Parathyroid adenoma (tissue), 2 donors: Measurements from ENCODE around the gene AGBL4.

Experiments
- H2AFZ ChIP-seq: fragments of 300-600 bp; sonication (generic); one replicate; pipeline ENCODE4 v1.7.0; 2017; ENCODE audit warnings: antibody characterized with exemption, mild to moderate bottlenecking
- H3K27ac ChIP-seq: fragments of 300-600 bp; sonication (generic); one replicate; pipeline ENCODE4 v1.7.0; 2017
- H3K27me3 ChIP-seq: fragments of 300-600 bp; sonication (generic); one replicate; pipeline ENCODE4 v1.7.0; 2017; ENCODE audit warnings: low read length; ENCODE audit not compliant: control insufficient read depth, insufficient read depth
- H3K36me3 ChIP-seq: fragments of 300-600 bp; sonication (generic); one replicate; pipeline ENCODE4 v1.7.0; 2017; ENCODE audit warnings: low read length; ENCODE audit not compliant: control insufficient read depth, insufficient read depth
- H3K4me1 ChIP-seq: fragments of 300-600 bp; sonication (generic); one replicate; pipeline ENCODE4 v1.7.0; 2017; ENCODE audit warnings: control low read depth
- H3K4me2 ChIP-seq: fragments of 300-600 bp; sonication (generic); one replicate; pipeline ENCODE4 v1.7.0; 2017; ENCODE audit warnings: low read length
- H3K4me3 ChIP-seq: fragments of 300-600 bp; sonication (generic); one replicate; pipeline ENCODE4 v1.7.0; 2017; ENCODE audit warnings: low read depth, low read length
- H3K79me2 ChIP-seq: fragments of 300-600 bp; sonication (generic); one replicate; pipeline ENCODE4 v1.7.0; 2017; ENCODE audit warnings: control low read depth
- H3K9ac ChIP-seq: fragments of 300-600 bp; sonication (generic); one replicate; pipeline ENCODE4 v1.7.0; 2017; ENCODE audit warnings: mild to moderate bottlenecking
- H3K9me3 ChIP-seq: fragments of 300-600 bp; sonication (generic); one replicate; pipeline ENCODE4 v1.7.0; 2017; ENCODE audit warnings: low read length; ENCODE audit not compliant: control insufficient read depth
- TF ChIP-seq, protein P1 (sequence below): fragments of 300-600 bp; sonication (generic); IDR thresholded peaks from one replicate; pipeline ENCODE4 v1.7.0; 2017; ENCODE audit warnings: antibody characterized with exemption, mild to moderate bottlenecking
- donor health status: primary hyperparathyroidism.

Gene AGBL4

DNA sequence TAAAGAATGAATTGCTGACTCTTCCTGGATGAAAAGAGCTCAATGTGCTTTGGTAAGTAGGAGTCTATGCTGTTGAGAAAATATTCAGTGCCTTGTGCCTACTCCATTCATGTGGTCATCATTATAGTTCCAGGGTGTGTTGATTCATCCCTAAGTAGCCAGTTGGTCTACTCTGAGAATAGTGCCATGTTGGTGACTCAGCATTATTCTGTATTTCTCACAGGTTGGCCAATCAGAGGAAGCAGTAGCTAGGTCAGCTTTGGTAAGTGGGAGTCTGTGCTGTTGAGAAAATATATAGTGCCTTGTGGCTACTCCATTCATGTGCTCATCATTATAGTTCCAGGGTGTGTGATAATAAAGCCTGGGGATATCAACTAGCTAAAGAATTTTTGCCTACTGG is 397.3 kb downstream of the AGBL4 start:
- no peak overlapping the region for H3K4me3 ChIP-seq
- H2AFZ ChIP-seq = no peak overlapping the region
- TF ChIP-seq, protein P1, sequence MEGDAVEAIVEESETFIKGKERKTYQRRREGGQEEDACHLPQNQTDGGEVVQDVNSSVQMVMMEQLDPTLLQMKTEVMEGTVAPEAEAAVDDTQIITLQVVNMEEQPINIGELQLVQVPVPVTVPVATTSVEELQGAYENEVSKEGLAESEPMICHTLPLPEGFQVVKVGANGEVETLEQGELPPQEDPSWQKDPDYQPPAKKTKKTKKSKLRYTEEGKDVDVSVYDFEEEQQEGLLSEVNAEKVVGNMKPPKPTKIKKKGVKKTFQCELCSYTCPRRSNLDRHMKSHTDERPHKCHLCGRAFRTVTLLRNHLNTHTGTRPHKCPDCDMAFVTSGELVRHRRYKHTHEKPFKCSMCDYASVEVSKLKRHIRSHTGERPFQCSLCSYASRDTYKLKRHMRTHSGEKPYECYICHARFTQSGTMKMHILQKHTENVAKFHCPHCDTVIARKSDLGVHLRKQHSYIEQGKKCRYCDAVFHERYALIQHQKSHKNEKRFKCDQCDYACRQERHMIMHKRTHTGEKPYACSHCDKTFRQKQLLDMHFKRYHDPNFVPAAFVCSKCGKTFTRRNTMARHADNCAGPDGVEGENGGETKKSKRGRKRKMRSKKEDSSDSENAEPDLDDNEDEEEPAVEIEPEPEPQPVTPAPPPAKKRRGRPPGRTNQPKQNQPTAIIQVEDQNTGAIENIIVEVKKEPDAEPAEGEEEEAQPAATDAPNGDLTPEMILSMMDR = no peak
- H3K79me2 ChIP-seq = no peaks in the 10 kb centered on the region
- H3K9me3 ChIP-seq = no peaks in the 10 kb centered on the region
- no peak overlapping the region for H3K9ac ChIP-seq
- H3K27me3 ChIP-seq = no peaks in the 10 kb centered on the region
- no peaks in the 10 kb centered on the region for H3K4me1 ChIP-seq
- no peaks in the 10 kb centered on the region for H3K36me3 ChIP-seq
- no peak overlapping the region for H3K27ac ChIP-seq
- no peak overlapping the region for H3K4me2 ChIP-seq

DNA sequence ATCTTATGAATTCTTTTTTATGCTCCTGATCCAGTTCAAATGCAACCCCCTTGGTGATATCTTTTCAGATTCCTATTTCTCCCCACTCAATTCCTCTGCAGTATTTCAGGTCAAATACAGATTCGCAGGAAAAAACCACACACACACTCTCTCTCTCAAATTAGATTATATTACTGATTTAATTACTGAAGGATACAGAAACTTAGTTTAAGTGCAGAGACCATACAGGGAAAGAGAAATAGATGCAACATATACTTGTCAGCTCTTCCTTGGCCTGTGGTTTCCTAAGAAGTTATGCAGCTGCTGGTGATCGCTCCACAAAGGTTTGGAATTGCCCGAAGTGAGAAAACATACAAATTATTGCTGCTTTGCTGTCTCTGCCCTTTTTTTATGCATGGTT is 400.9 kb downstream of the AGBL4 start:
- no peaks in the 10 kb centered on the region for H3K36me3 ChIP-seq
- no peaks in the 10 kb centered on the region for H3K9me3 ChIP-seq
- no peaks in the 10 kb centered on the region for H3K27me3 ChIP-seq
- no peak overlapping the region for H3K9ac ChIP-seq
- H3K4me3 ChIP-seq = no peak overlapping the region
- H3K79me2 ChIP-seq = no peaks in the 10 kb centered on the region
- no peak overlapping the region for H3K4me2 ChIP-seq
- TF ChIP-seq, protein P1 = no peak
- H3K27ac ChIP-seq = no peak overlapping the region
- H3K4me1 ChIP-seq = no peaks in the 10 kb centered on the region
- H2AFZ ChIP-seq = no peak overlapping the region

DNA sequence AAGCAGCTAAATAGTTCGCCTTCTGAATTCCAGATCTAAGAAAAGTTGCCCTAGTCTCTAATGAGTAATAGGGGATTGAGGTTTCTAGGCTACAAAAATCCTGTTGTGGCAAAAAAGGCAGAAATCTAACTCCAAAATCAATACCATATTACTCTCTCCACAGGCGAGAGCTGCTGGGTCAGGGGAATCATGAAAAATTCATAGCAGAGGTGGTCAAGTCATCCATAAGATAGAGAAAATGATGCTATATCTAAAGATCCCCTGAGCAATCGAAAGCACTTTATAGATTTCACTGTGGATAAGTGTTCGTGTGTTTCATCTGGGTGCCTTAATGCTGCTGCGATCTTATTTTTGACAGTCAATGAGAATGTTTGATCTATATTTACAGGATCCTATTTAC is 417.7 kb downstream of the AGBL4 start:
- no peak overlapping the region for H3K4me3 ChIP-seq
- TF ChIP-seq, protein P1 = no peak
- no peak overlapping the region for H3K9ac ChIP-seq
- H3K4me1 ChIP-seq = no peaks in the 10 kb centered on the region
- no peak overlapping the region for H3K27ac ChIP-seq
- H3K27me3 ChIP-seq = no peaks in the 10 kb centered on the region
- H2AFZ ChIP-seq = no peak overlapping the region
- no peaks in the 10 kb centered on the region for H3K79me2 ChIP-seq
- no peaks in the 10 kb centered on the region for H3K9me3 ChIP-seq
- H3K36me3 ChIP-seq = no peaks in the 10 kb centered on the region
- no peak overlapping the region for H3K4me2 ChIP-seq

DNA sequence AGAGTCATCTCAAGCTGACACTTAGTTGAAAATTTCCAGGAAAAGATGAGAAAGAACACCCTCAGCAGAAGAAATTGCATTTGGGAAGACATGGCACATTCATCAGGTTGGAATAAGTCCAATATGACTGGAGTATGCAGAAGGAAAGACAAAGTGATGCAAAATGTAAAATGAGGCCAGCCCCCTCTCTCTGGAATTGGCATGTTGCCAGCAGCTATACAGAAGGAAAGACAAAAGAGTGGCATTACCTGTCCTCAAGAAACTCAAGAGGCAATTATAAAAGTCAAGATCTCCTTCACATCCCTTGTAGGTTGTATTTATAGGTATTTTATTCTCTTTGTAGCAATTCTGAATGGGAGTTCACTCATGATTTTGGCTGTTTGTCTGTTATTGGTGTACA is 426.3 kb downstream of the AGBL4 start:
- H3K9me3 ChIP-seq = no peaks in the 10 kb centered on the region
- H3K9ac ChIP-seq = no peak overlapping the region
- H3K79me2 ChIP-seq = no peaks in the 10 kb centered on the region
- no peak overlapping the region for H3K4me2 ChIP-seq
- H3K36me3 ChIP-seq = no peaks in the 10 kb centered on the region
- no peak overlapping the region for H3K4me3 ChIP-seq
- H3K27ac ChIP-seq = no peak overlapping the region
- H2AFZ ChIP-seq = no peak overlapping the region
- no peaks in the 10 kb centered on the region for H3K4me1 ChIP-seq
- TF ChIP-seq, protein P1 = no peak
- no peaks in the 10 kb centered on the region for H3K27me3 ChIP-seq

DNA sequence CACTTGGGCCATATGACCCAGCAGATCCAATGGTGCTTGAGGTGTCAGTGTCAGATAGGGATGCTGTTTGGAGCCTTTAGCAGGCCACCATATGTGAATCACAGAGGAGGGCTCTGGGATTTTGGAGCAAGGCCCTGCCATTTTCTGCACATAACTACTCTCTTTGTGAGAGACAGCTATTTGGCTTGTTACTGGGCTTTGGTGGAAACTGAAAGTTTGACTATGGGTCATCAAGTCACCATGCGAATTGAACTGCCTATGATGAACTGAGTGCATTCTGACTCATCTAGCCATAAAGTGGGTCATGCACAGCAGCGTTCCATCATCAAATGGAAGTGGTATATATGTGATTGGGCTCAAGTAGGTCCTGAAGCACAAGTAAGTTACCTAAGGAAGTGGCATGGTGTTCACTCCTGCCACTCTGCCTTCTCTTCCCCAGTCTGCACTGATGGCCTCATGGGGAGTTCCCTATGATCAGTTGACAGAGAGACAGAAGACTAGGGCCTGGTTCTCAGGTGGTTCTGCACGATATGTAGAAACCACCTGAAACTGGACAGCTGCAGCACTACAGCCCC is 447.3 kb downstream of the AGBL4 start:
- Histone ChIP-seq H3K9ac (no peak overlapping the region), H3K4me1 (no peaks in the 10 kb centered on the region), H3K4me2 (no peak overlapping the region), H3K27ac (no peak overlapping the region), H2AFZ (no peak overlapping the region), H3K36me3 (no peaks in the 10 kb centered on the region), H3K9me3 (no peaks in the 10 kb centered on the region), H3K4me3 (no peak overlapping the region), H3K79me2 (no peaks in the 10 kb centered on the region), H3K27me3 (no peaks in the 10 kb centered on the region)
- TF ChIP-seq, protein P1 = no peak
